Gastrocnemius medialis (tissue), 4 donors: ENCODE data around the gene CSH1.
"Not testable (repeated sequence)": the region's sequence is repeated elsewhere in the genome, so short reads cannot be mapped to it uniquely, and the experiment has no call there.

Experiments used
- POLR2A ChIP-seq, 2 donors: fragments of 450-650 bp; IDR thresholded peaks; one replicate each; pipeline ENCODE4 v1.6.1; 2017; ENCODE audit warnings: antibody characterized with exemption in 2 of 2, mild to moderate bottlenecking in 2 of 2, moderate library complexity in 2 of 2
- TF ChIP-seq, protein P1 (sequence below), 5 experiments: fragments of 450-650 bp in 3 of 5; fragments of 200-600 bp in 2 of 5; sonication (generic) in 2 of 5; IDR thresholded peaks in 4 of 5; conservative IDR thresholded peaks in 1 of 5; 1 replicate in 4 of 5; 2 replicates in 1 of 5; pipeline ENCODE4 v1.5.1; 2016 to 2019; ENCODE audit warnings: antibody characterized with exemption in 5 of 5, mild to moderate bottlenecking in 3 of 5, moderate library complexity in 3 of 5

DNA sequence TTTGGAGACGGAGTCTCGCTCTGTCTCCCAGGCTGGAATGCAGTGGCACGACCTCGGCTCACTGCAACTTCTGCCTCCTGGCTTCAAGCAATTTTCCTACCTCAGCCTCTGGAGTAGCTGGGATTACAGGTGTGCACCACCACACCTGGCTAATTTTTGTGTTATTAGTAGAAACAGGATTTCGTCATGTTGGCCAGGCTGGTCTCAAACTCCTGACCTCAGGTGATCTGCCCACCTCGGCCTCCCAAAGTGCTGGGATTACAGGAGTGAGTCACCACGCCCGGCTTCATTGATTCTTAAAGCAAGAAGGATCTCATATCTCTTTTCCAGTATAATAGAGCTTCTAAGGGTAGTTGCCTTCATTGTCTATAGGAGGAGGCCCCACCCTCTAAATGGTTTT is 8.4 kb upstream of the CSH1 start:
- TF ChIP-seq POLR2A (IDR thresholded peaks at IDR 0.05) = not testable (repeated sequence)
- TF ChIP-seq, protein P1, sequence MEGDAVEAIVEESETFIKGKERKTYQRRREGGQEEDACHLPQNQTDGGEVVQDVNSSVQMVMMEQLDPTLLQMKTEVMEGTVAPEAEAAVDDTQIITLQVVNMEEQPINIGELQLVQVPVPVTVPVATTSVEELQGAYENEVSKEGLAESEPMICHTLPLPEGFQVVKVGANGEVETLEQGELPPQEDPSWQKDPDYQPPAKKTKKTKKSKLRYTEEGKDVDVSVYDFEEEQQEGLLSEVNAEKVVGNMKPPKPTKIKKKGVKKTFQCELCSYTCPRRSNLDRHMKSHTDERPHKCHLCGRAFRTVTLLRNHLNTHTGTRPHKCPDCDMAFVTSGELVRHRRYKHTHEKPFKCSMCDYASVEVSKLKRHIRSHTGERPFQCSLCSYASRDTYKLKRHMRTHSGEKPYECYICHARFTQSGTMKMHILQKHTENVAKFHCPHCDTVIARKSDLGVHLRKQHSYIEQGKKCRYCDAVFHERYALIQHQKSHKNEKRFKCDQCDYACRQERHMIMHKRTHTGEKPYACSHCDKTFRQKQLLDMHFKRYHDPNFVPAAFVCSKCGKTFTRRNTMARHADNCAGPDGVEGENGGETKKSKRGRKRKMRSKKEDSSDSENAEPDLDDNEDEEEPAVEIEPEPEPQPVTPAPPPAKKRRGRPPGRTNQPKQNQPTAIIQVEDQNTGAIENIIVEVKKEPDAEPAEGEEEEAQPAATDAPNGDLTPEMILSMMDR (IDR thresholded peaks at IDR 0.05 in 4 of 5, conservative IDR thresholded peaks at IDR 0.05 in 1 of 5) = not testable (repeated sequence)
